HG02798 (cell line): ENCODE measurements around the gene COL4A6.

Experiments
- ATAC-seq: cut with Tn5 transposase; IDR thresholded peaks from one replicate; pipeline ENCODE4 v1.9.1; 2021; ENCODE audit warnings: mild to moderate bottlenecking; ENCODE audit not compliant: unreplicated experiment, poor library complexity

COL4A6 gene

GRCh38 chrX:108117988-108118387 is 320.2 kb downstream of the COL4A6 start:
- ATAC-seq: no peak

- no peak for ATAC-seq
Observed at GRCh38 chrX:108114541-108114940, 323.7 kb downstream of the COL4A6 start.
